Osteocyte (in vitro differentiated cells): ENCODE measurements around the gene SLC26A9. TPM values are rescaled to one million over a fixed set of nuclear protein-coding genes. Genes with fewer than 3 reads are reported as not detected.

Experiments used
- DNase-seq: peaks from one replicate; pipeline ENCODE4 v3.0.0; 2021; ENCODE audit warnings: mixed read lengths; ENCODE audit not compliant: unreplicated experiment; ENCODE audit errors: extremely low spot score
- H3K27ac Mint-ChIP-seq: one replicate; pipeline ENCODE4 v1.8.0; 2021; ENCODE audit warnings: mild to moderate bottlenecking, mixed read lengths; ENCODE audit not compliant: unreplicated experiment
- H3K27me3 Mint-ChIP-seq: one replicate; pipeline ENCODE4 v1.8.0; 2021; ENCODE audit warnings: mixed read lengths; ENCODE audit not compliant: unreplicated experiment
- H3K36me3 Mint-ChIP-seq: one replicate; pipeline ENCODE4 v1.8.0; 2021; ENCODE audit warnings: mixed read lengths; ENCODE audit not compliant: unreplicated experiment
- H3K4me1 Mint-ChIP-seq: one replicate; pipeline ENCODE4 v1.8.0; 2021; ENCODE audit warnings: mixed read lengths; ENCODE audit not compliant: unreplicated experiment
- H3K4me3 Mint-ChIP-seq: one replicate; pipeline ENCODE4 v1.8.0; 2021; ENCODE audit warnings: mild to moderate bottlenecking, moderate library complexity, mixed read lengths; ENCODE audit not compliant: unreplicated experiment
- H3K9me3 Mint-ChIP-seq: one replicate; pipeline ENCODE4 v1.8.0; 2021; ENCODE audit warnings: mixed read lengths; ENCODE audit not compliant: unreplicated experiment
- CTCF ChIP-seq: fragments of 200-600 bp; sonication (generic); IDR thresholded peaks from 2 replicates; pipeline ENCODE4 v1.5.0; 2021; ENCODE audit warnings: antibody characterized with exemption, mild to moderate bottlenecking, moderate library complexity
- total RNA-seq: library from RNA; stranded (reverse); gene quantifications from 2 replicates; pipeline ENCODE4 v1.2.1, GENCODE V29; 2021

SLC26A9 gene
- total RNA-seq, 1 donor from 2014 or later, result not detected

GRCh38 chr1:205972491-205973168 is 29.4 kb upstream of the SLC26A9 start:
- no peak for DNase-seq
- H3K27me3 Mint-ChIP-seq, result no peaks in the 10 kb centered on the region
- no peaks in the 10 kb centered on the region for H3K36me3 Mint-ChIP-seq
- H3K4me3 Mint-ChIP-seq, result no peak overlapping the region
- no peaks in the 10 kb centered on the region for H3K9me3 Mint-ChIP-seq
- H3K4me1 Mint-ChIP-seq, result peaks cover 2% of the 10 kb centered on the region
- TF ChIP-seq CTCF, result no peak
- H3K27ac Mint-ChIP-seq, result no peak overlapping the region

GRCh38 chr1:205972081-205972480 is 28.8 kb upstream of the SLC26A9 start:
- no peak for TF ChIP-seq CTCF
- peaks cover 2% of the 10 kb centered on the region for H3K4me1 Mint-ChIP-seq
- H3K27me3 Mint-ChIP-seq, result no peaks in the 10 kb centered on the region
- no peak overlapping the region for H3K4me3 Mint-ChIP-seq
- no peak for DNase-seq
- no peaks in the 10 kb centered on the region for H3K36me3 Mint-ChIP-seq
- no peak overlapping the region for H3K27ac Mint-ChIP-seq
- H3K9me3 Mint-ChIP-seq, result no peaks in the 10 kb centered on the region

- DNase-seq, result no peak
- no peak overlapping the region for H3K4me3 Mint-ChIP-seq
- H3K9me3 Mint-ChIP-seq, result no peaks in the 10 kb centered on the region
- TF ChIP-seq CTCF, result no peak
- no peaks in the 10 kb centered on the region for H3K36me3 Mint-ChIP-seq
- no peaks in the 10 kb centered on the region for H3K27me3 Mint-ChIP-seq
- H3K27ac Mint-ChIP-seq, result no peak overlapping the region
- H3K4me1 Mint-ChIP-seq, result peaks cover 2% of the 10 kb centered on the region
Measured at GRCh38 chr1:205971082-205971481, 27.8 kb upstream of the SLC26A9 start.

- H3K36me3 Mint-ChIP-seq, result no peaks in the 10 kb centered on the region
Measured at GRCh38 chr1:205970486-205970885, 27.2 kb upstream of the SLC26A9 start.

GRCh38 chr1:205969229-205969628 is 26.0 kb upstream of the SLC26A9 start:
- DNase-seq, result no peak
- peaks cover 2% of the 10 kb centered on the region for H3K4me1 Mint-ChIP-seq
- H3K9me3 Mint-ChIP-seq, result no peaks in the 10 kb centered on the region
- H3K27ac Mint-ChIP-seq, result no peak overlapping the region
- H3K4me3 Mint-ChIP-seq, result no peak overlapping the region
- TF ChIP-seq CTCF, result no peak
- peaks cover 2% of the 10 kb centered on the region for H3K27me3 Mint-ChIP-seq
- no peaks in the 10 kb centered on the region for H3K36me3 Mint-ChIP-seq

More at GRCh38 chr1:205970486-205970885, 27.2 kb upstream of the SLC26A9 start:
- no peak for TF ChIP-seq CTCF
- Mint-ChIP-seq H3K27me3 (no peaks in the 10 kb centered on the region), H3K4me1 (peaks cover 2% of the 10 kb centered on the region), H3K4me3 (no peak overlapping the region), H3K9me3 (no peaks in the 10 kb centered on the region), H3K27ac (no peak overlapping the region)
- DNase-seq, result no peak
